PC-9 (cell line): Measurements from ENCODE around the gene MYO5A.

Experiments
- CTCF ChIP-seq: fragments of 200-600 bp; sonication (generic); conservative IDR thresholded peaks from 2 replicates; pipeline ENCODE4 v1.6.1; 2017; ENCODE audit warnings: mixed run types, antibody characterized with exemption, mild to moderate bottlenecking, moderate library complexity
- EZH2 ChIP-seq: fragments of 200-600 bp; sonication (generic); IDR thresholded peaks from 2 replicates; pipeline ENCODE4 v1.8.0; 2017; ENCODE audit warnings: antibody characterized with exemption, low read depth

- TF ChIP-seq CTCF (no peak), EZH2 (no peak)
These were observed 113.1 kb downstream of the MYO5A start for GRCh38 chr15:52415628-52416027.
